ENCODE data around the gene CCNDBP1.
"Not testable (repeated sequence)": the region's sequence is repeated elsewhere in the genome, so short reads cannot be mapped to it uniquely, and the experiment has no call there.

The CCNDBP1 gene

GRCh38 chr15:43220991-43221403, 35.8 kb downstream of the CCNDBP1 start, which contains the start of gene EPB42:
EPB42 (minus strand) TSS chr15:43221018; CDS start chr15:43220825, 193 bp downstream.
- Histone ChIP-seq H3K9me2 (replicated peaks; ENCODE audit: control insufficient read depth, low read length) (no peaks in the 10 kb centered on the region), H3K4me2 (ENCODE audit: low read length) (no peak within 1 kb of the TSS), H3K27ac (ENCODE audit: low read depth, low read length) (no peak within 1 kb of the TSS), H4K20me1 (ENCODE audit: control insufficient read depth, insufficient read depth, low read depth, low read length) (no peaks in the 10 kb centered on the region), H3K9me3 (ENCODE audit: control insufficient read depth, insufficient read depth, low read length) (no peaks in the 10 kb centered on the region), H3K79me2 (ENCODE audit: control insufficient read depth, low read length) (no peaks in the 10 kb centered on the region), H3F3A (ENCODE audit: control insufficient read depth, insufficient read depth) (no peaks in the 10 kb centered on the region), H3K4me3 (ENCODE audit: low read length) (no peak within 1 kb of the TSS), H3K27me3 (ENCODE audit: control insufficient read depth, low read length) (no peaks in the 10 kb centered on the region; the same call in 1 of the 2 replicates), H3K36me3 (ENCODE audit: control insufficient read depth, low read length) (no peaks in the 10 kb centered on the region), H3K4me1 (ENCODE audit: control insufficient read depth, low read length) (no peaks in the 10 kb centered on the region)
- TF ChIP-seq CTCF (IDR thresholded peaks at IDR 0.05; ENCODE audit: low read depth, low read length, poor library complexity, severe bottlenecking), result no peak
- no peak for TF ChIP-seq EZH2phosphoT487 (IDR thresholded peaks at IDR 0.05; ENCODE audit: borderline replicate concordance, low read length)

- H3K9me2 ChIP-seq (replicated peaks; ENCODE audit: control insufficient read depth, low read length), result no peaks in the 10 kb centered on the region
- H3F3A ChIP-seq (ENCODE audit: control insufficient read depth, insufficient read depth), result no peaks in the 10 kb centered on the region
- H3K4me2 ChIP-seq (ENCODE audit: low read length), result no peak overlapping the region
- H3K4me3 ChIP-seq (ENCODE audit: low read length), result no peak overlapping the region
- no peaks in the 10 kb centered on the region for H4K20me1 ChIP-seq (ENCODE audit: control insufficient read depth, insufficient read depth, low read depth, low read length)
- H3K36me3 ChIP-seq (ENCODE audit: control insufficient read depth, low read length), result no peaks in the 10 kb centered on the region
- H3K27me3 ChIP-seq (ENCODE audit: control insufficient read depth, low read length), result no peaks in the 10 kb centered on the region; the same call in 1 of the 2 replicates
- no peaks in the 10 kb centered on the region for H3K9me3 ChIP-seq (ENCODE audit: control insufficient read depth, insufficient read depth, low read length)
- TF ChIP-seq EZH2phosphoT487 (IDR thresholded peaks at IDR 0.05; ENCODE audit: borderline replicate concordance, low read length) (no peak), CTCF (IDR thresholded peaks at IDR 0.05; ENCODE audit: low read depth, low read length, poor library complexity, severe bottlenecking) (no peak)
- H3K27ac ChIP-seq (ENCODE audit: low read depth, low read length), result no peak overlapping the region
- no peaks in the 10 kb centered on the region for H3K4me1 ChIP-seq (ENCODE audit: control insufficient read depth, low read length)
- H3K79me2 ChIP-seq (ENCODE audit: control insufficient read depth, low read length), result no peaks in the 10 kb centered on the region
Measured at GRCh38 chr15:43221422-43221821, 36.2 kb downstream of the CCNDBP1 start.

DNA sequence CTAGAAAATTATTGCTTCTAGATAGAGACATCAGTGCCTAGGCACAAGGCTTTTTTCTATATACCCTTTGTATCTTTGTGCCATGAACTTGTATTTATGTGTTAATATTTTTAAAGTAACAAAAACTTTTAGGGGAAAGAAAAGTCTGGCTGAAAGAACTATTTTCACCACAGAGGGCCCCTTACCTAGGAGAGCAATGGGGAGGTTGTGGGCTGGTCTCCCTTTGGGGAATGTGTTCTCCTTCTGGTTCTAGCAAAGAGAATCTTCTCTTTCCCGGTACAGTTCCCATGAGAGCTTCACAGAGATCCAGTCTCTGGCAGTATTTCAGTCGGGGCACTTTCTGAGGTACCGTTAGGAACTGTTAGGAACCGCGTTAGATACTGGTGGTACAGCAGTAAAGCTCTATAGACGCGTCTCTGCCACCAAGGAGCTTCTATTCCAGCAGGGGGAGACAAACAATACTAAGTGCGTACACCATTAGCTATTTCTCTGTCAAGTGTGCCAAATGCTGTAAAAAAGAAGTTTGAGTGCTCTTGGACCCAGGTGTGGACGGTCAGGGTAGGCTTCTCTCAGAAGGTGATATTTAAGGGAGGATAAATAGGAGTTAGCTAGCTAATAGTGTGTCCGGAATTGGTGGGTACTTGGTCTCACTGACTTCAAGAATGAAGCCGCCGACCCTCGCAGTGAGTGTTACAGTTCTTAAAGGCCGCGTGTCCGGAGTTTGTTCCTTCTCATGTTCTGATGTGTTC, 40.2 kb downstream of the CCNDBP1 start:
- H3F3A ChIP-seq (ENCODE audit: control insufficient read depth, insufficient read depth), result no peaks in the 10 kb centered on the region
- no peak for TF ChIP-seq EZH2phosphoT487 (IDR thresholded peaks at IDR 0.05; ENCODE audit: borderline replicate concordance, low read length)
- peak; percentile 78 for TF ChIP-seq CTCF (IDR thresholded peaks at IDR 0.05; ENCODE audit: low read depth, low read length, poor library complexity, severe bottlenecking)
- H3K27ac ChIP-seq (ENCODE audit: low read depth, low read length), result no peak overlapping the region
- no peak overlapping the region for H3K4me3 ChIP-seq (ENCODE audit: low read length)
- no peaks in the 10 kb centered on the region for H3K9me2 ChIP-seq (replicated peaks; ENCODE audit: control insufficient read depth, low read length)
- no peaks in the 10 kb centered on the region for H3K4me1 ChIP-seq (ENCODE audit: control insufficient read depth, low read length)
- no peaks in the 10 kb centered on the region for H3K9me3 ChIP-seq (ENCODE audit: control insufficient read depth, insufficient read depth, low read length)
- H3K4me2 ChIP-seq (ENCODE audit: low read length), result no peak overlapping the region
- no peaks in the 10 kb centered on the region for H3K79me2 ChIP-seq (ENCODE audit: control insufficient read depth, low read length)
- H3K27me3 ChIP-seq (ENCODE audit: control insufficient read depth, low read length), result no peaks in the 10 kb centered on the region; the same call in 1 of the 2 replicates
- H3K36me3 ChIP-seq (ENCODE audit: control insufficient read depth, low read length), result no peaks in the 10 kb centered on the region
- H4K20me1 ChIP-seq (ENCODE audit: control insufficient read depth, insufficient read depth, low read depth, low read length), result no peaks in the 10 kb centered on the region

DNA sequence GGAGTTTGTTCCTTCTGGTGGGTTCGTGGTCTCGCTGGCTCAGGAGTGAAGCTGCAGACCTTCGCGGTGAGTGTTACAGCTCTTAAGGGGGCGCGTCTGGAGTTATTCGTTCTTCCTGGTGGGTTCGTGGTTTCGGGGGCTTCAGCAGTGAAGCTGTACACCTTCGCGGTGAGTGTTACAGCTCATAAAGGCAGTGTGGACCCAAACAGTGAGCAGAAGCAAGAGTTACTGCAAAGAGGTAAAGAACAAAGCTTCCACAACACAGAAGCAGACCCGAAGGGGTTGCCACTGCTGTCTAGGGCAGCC, 40.7 kb downstream of the CCNDBP1 start:
- H3K27me3 ChIP-seq (ENCODE audit: control insufficient read depth, low read length); H3K9me3 ChIP-seq (ENCODE audit: control insufficient read depth, insufficient read depth, low read length); H3F3A ChIP-seq (ENCODE audit: control insufficient read depth, insufficient read depth); H3K4me3 ChIP-seq (ENCODE audit: low read length); H3K27ac ChIP-seq (ENCODE audit: low read depth, low read length); H4K20me1 ChIP-seq (ENCODE audit: control insufficient read depth, insufficient read depth, low read depth, low read length); H3K4me1 ChIP-seq (ENCODE audit: control insufficient read depth, low read length); H3K9me2 ChIP-seq (replicated peaks; ENCODE audit: control insufficient read depth, low read length); H3K4me2 ChIP-seq (ENCODE audit: low read length); H3K79me2 ChIP-seq (ENCODE audit: control insufficient read depth, low read length); H3K36me3 ChIP-seq (ENCODE audit: control insufficient read depth, low read length): not testable (repeated sequence)

Measured in DOHH2 (cell line).